HG03135 (cell line): Measurements from ENCODE around the gene AFF3.
"Not testable (repeated sequence)": the region's sequence is repeated elsewhere in the genome, so short reads cannot be mapped to it uniquely, and the experiment has no call there.

ENCODE experiments used
- ATAC-seq: cut with Tn5 transposase; IDR thresholded peaks from one replicate; pipeline ENCODE4 v1.9.1; 2021; ENCODE audit warnings: mild to moderate bottlenecking, moderate library complexity; ENCODE audit not compliant: unreplicated experiment

Gene AFF3

DNA sequence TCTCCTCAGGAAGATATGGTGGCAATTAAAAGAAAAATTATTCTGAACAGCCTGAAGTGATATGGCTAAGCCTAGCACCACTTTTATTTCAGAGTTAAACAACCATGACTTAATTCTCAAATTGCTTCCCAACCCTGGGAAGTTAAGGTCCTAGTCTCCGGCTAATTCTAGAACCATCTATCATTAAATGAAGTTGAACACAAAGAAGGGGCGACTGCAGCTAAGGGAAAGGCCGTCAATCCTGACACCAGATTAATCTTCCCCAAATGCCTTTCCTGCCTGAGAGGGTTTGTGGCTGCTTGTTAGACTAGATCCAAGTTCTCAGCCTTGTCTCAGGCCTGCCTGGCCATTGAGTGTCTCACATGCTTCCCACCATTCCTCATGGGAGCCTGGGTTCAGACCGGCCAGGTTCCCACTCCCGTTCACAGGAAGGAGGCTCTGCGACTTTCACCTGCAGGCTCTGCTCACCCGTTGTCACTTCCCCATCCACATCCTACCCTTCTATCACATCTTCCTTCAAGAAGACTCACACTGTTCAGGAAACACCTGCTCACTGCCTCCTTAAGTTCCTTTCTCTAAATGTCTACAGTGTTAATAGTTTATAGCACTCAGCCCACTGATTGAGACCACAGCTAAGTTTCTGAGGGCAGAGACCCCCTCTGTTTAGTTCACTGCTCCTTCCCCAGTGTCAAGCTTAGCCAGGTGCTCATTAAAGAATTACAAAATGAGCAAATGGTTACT lies 369.6 kb downstream of the AFF3 start:
- no peak for ATAC-seq

DNA sequence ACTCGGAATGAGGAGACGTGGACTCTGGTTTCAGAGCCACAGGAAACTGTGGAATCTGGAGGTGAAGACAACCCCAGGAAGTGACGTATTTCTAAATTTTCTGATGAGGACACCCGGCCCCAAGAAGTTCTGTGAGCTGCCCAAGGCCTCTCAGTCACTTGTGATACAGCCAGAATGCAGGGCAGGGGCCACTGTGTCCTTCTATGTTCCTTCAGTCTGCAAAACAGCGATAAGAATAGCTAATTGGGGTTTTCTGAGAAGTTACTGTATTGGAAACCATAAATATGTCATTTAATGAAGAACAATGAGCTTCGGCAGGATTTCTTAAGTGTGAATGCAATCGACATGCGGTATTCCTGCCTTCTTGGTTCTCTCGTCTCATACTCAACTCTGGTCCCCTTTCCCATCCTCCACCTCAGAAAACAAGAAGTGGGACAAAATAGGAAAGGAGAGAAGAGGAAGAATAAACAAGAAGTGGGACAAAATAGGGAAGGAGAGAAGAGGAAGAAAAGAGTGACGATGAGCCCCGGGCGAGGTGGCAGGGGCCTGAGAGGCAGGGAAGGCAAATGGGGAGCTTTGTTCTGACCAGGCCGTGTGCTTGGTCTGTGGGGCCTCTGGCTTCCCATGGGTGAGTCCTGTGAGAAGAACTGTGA lies 370.6 kb downstream of the AFF3 start:
- ATAC-seq: no peak

DNA sequence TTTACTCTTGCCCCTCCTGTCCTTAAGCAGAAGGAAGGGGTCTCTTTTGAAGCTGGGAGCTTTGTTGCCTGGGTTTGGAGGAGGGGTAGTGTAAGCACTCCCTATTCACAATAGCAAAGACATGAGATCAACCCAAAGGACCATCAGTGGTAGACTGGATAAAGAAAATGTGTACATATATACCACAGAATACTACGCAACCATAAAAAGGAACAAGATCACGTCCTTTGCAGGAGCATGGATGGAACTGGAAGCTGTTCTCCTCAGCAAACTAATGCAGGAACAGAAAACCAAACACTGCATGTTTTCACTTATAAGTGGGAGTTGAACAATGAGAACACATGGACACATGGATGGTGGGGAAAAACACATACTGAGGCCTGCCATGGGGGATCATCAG lies 371.5 kb downstream of the AFF3 start:
- no peak for ATAC-seq

DNA sequence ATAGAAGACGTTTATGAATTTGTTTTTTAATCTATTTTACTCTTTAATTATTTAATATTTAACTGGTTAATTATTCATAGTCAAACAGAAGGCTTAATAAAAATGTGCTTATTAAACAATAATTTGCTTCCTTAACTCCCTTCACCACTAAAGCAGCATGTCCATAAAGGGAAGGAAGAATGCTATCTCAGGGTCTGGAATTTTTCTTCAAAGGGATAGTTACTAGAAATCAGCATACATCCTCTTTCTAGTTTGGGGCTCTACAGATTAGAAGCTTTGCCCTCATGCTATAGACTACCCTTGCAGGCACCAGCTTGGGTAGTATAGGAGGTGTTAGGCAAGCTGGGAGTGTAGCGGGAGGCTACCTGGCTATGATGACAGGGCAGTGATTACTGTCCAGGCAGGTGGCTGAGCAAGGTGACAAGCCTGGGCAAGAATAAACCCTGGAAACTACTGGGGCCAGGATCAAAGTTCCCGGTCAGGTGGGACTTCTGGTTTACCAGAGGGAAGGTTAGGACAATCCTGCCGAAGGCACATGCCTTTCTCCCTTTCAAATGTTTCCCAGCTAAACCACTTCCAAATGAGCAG lies 376.6 kb downstream of the AFF3 start:
- no peak for ATAC-seq

DNA sequence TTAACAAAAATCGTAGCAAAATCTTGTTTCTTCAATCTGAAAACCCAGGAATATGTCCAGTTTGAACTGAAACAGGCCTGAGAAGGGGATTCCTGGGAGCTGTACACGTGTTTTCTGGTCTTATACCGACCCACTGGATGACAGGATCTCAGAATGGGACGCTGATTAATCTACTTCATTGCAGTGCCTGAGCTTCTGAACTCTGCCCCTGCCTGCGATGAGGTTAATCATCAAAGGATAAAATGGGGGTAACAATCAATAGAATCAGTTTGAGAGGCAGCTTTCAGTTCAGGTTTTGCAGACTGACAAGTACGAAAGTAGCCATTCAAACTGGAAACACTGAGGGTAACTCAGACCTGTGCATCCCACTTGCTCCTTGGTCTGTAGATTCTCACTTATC lies 378.6 kb downstream of the AFF3 start:
- no peak for ATAC-seq

DNA sequence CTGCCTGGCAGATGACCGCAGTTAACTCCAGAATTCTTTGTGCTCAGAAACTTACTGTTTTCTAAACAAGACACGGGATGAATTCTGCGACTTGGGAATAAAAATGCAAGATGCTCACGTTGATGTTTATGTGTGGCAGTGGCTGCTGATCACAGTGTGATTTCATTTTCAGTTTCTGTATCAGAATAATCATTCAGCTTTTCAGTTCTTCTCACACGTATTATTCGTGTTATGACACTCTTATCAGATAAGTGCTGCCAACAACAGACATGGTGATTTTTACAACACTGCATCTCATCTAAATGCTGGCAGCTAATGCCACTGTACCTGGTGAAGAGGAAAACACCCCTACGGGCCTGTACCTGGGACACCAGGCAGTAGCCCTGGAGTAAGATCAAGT lies 379.7 kb downstream of the AFF3 start:
- ATAC-seq: no peak

DNA sequence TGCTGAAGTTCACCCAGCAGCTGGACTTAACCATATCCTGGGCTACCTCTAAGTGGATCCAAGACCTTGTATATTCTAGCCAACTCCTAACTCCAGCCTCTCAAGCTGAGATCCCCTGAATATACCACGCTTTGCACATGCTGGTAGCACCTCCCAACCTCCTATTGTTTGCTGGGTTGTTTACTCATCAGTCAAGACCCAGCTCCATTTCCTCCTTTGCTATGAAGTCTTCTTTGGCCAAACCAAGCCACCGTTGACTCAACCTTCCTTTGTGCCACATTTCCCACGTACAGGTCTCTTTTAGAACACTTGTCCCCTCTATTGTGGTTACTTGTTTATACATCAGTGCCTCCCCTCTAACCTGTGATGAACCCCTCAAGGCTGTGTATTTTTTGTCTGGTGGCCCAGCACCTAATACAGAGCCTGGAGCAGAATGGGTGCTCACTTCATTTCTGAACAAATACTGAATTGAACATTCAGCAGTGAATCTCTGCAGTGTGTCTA lies 384.7 kb downstream of the AFF3 start:
- ATAC-seq: no peak

DNA sequence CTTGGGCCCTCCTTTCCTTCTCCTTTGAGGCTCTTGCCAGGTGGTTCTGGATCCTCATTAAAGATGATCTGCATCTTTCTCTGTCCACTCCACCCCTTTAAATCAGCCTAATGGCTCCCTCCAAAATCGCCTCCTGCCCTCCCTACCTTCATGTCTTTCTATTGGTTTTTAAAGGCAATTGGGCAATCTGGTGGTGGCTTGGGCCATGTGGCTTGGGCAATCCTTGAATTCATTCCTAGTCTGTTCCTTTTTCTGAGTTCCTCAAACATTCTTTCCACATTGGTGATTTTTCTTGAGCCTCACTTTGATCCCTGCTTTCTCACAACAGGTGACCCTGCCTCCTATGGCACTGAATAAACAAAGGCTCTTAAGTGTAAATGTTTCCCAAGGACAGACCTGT lies 386.3 kb downstream of the AFF3 start:
- no peak for ATAC-seq

DNA sequence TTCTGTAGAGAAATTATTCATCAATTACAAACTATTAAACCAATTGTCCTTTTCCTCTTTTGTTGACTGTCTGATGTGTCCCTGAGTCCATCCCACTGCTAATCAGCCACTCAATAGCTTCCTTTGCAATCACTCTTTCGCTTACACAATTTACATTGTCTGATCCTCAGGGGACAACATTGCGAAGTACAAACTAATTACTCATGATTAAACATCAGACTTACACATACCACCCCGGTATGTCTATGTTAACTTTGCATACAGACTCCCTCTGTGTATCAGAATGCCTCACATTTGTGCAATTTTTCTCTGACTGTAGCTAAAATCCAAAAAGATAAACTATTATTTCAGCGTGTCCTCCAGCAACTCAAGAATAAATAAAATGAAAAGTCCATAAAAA lies 388.2 kb downstream of the AFF3 start:
- ATAC-seq: no peak

DNA sequence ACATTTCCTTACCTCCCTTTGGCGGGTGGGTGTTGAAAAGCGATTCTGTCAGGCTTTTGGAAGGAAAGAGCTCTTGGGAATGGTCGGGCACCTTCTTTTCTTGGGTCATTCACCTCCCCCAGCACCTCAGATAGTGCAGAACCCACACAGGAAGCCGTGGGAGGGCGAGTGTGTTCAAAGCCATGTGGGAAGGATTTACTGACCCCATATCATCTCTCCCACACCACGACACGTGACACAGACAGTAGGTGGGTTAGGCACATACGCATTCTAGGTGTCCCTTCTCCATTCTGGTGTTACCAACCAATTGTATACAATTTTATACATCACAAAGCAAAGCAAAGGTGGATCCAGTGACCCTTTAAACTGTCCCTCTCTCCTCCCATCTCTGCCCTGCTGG lies 388.9 kb downstream of the AFF3 start:
- ATAC-seq: no peak

DNA sequence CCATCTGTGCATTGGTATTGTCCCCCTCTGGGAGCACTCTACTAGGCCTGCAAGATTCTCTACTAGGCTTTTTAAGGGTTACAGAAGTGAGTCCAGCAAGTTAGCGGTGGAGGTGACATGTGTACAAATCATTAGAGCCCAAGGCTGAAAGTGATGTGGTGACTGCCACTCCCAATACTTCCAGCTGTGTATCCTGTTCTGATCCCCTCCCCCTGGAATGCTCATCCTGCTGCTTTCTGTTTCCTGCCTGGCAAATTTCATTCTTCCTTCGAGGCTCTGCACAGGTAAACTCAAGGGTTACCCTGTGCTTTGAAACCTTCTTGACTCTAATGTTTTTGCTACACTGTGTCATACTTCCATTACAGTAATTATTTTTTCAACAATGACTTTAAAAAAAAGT lies 394.0 kb downstream of the AFF3 start:
- ATAC-seq: no peak

DNA sequence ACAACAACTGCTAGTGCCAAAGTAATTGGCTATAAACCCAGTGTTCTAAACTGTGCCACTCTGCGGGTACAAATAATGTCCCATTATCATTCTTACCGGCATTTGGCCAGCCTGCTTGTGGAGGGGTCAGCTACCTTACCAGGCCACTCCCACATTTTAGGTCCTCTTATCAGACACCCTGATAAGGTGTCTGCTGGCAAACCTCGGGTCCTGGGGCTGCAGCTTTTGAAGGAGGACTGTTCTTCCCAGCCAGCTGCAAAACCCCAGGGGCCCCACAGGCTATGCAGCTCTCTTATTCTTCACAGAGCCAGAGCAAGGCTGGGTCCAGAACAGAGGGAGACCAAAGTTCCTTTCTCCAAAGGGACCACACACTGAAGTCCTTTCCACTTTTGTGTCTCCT lies 394.5 kb downstream of the AFF3 start:
- ATAC-seq: no peak

DNA sequence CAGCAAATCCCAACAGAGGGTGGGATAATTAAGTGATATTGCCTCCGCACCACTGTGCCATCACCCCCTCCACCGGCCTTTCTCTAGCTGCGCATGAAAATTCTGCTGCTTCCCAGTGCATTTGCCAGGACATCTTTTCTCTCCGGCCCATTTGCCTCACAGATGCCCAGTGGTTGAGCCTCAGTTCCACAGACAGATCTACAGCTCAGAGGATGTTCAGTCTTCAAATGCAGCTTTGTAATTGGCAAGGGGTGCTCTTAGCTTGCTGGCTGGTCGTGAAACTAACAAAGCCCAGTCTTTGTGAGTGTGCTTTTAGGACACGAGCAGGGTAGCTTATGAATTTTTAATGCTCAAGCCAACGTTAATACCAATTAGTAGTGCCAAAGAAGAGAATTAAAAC lies 399.2 kb downstream of the AFF3 start:
- no peak for ATAC-seq

DNA sequence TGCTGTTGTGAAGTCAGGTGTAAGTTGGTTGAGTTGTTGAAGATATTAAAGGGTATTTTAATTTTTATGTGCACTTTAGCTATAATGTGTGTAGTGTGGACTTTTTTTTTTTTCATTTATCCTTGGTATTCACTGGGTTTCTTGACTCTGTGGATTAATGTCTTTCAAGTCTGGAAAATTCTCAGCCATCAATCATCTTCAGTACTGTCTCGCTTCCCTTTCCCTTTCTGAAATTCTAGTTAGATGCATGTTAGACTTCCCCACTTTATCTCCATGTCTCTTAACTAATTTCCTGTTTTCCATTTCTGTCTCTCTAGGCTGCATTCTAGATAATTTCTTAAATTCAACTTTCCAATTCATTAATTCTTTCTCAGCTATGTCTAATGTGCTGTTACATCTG lies 404.9 kb downstream of the AFF3 start:
- no peak for ATAC-seq

DNA sequence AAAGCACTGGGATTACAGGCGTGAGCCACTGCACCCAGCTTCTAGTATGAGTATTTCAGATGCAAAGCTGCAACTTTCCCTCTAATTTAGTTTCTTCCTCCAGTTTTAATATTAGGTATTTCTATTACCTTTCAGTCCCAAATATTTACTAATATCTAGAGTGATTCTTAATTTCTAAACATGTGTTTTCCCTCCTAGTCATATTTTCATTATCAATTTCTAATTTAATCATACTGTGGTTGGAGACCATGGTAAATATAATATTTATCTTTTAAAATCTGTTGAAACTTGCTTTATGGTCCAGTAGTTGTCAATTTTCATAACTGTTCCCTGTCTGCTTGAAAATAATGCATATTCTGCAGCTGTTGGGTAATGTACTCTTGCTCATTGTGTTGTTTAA lies 406.6 kb downstream of the AFF3 start:
- ATAC-seq: no peak

DNA sequence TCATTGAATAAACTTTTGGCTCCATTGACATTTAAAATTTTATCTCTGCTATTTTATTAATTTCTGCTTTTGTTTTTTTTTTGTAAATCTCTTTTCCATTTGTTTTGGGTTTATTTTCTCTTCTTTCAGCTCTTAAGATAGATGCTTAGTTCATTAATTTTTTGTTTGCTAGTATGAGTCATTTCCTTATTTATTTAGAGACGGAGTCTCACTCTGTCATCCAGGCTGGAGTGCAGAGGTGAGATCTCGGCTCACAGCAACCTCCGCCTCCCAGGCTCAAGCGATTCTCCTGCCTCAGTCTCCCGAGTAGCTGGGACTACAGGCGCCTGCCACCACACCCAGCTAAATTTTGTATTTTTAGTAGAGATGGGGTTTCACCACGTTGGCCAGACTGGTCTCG lies 407.1 kb downstream of the AFF3 start:
- ATAC-seq: not testable (repeated sequence)

DNA sequence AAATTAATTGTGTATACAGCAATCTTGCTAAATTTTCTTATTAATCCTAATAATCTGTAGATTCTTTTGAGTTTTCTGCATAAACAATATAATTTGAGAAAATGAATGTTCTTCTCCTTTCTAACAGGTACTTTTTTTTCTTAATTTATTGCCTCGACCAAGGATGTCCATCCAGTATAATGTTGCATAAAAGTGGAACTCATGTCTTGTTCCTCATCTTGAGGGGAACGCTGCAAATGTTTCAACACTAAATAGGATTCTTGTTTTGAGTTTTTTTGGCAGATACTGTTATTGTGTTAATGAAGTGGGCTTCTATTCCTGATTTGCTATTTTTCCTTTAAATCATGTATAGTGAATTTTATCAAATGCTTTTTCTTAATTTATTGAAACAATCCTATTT lies 408.2 kb downstream of the AFF3 start:
- ATAC-seq: no peak

DNA sequence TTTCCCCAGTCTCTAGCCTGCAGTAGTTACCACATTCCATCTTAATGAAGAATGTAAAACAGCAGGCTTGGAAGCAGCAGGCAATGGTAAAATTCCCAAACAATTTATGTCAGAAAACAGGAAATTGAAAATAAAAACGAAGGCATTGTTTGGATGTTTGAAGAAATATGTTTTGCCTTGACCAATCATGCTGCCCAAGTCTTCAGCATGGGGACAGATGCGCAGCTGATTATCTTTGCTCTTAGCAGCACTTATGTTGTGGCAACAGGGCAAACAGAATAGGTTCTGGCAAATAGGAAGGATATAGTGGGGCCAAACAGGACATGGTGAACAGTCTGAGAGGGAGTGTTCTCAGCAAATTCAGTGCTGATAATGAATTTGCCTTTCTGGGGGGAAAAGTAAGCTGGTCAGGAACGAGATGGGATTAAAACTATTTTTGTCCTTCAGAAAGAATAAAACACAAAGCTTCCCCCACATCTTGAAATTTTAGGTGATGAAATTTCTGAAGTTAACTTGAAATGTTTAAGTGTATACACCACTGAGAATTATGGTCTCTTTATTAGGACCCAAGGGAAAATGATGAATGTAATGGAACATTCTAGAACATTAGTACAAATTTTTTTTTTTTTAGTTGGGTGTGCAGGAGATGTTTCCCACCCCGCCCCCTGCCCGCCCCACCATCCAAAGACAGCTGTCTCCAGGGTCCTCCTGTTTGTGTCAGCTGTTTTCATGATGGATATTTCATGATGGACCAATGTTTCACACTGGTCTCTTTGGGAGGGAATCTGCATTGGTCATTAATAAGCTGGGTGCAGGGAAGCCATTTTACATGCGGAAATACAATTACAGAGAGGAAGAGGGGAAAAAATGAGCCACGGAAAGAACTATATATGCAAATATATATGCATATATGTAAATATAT lies 413.0 kb downstream of the AFF3 start:
- no peak for ATAC-seq

DNA sequence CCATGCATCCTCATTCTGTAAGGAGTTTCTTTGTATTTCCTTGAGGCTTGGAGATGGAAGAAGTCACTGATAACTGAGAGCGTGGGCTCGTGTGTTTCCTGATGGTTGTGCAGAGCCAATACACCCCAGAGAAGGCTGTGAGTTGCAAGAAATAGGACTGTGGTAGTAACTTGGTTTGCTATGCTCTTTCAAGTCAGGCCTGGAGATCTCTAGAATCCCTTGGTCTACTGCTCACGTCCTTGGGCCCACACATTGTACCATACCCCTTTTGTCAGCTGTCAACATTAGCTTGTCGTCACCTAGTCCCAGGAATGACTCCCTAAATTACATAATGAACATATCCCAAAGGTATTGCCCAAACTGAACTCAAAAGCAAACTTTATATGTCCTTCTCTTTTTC lies 414.2 kb downstream of the AFF3 start:
- no peak for ATAC-seq

DNA sequence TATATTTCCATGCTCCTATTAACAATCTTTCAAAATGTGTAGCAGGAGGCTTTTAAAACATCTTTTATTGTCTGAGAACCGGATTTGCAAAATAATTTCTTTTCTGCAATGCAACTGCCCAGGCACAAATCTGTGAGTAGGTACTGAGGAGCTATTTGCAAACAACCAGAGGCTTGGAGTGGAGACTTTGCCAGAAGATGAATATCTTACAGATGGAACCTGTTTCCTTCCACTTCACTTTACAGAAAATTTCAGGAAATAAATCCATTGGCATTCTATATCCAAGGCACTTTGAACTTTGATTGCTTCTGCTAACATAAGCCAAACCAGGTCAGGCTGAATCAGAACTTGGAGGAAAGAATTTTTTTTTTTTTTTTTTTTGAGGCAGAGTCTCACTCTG lies 415.2 kb downstream of the AFF3 start:
- no peak for ATAC-seq

DNA sequence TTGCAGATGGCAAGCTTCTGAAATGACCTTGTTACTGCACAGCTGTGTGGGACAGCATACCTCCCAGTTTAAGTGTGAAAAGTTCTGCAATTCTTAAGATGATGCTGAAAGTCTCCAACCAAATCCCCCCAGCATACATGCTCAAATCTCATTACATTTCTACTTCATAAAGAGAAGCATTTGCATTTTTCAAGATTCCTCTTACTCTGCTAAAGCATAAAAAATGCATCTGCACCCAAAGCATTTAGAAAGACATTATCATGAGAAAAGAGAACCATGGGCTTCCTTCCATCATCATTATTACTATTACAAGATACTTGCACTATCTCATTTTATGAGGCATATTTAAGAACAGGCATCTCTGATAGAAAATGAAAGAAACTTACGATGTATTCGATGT lies 415.7 kb downstream of the AFF3 start:
- ATAC-seq: no peak
